Stimulated activated naive CD4-positive, alpha-beta T cell (primary cell): ENCODE measurements around the gene TMEM50B.
"Not testable (repeated sequence)": the region's sequence is repeated elsewhere in the genome, so short reads cannot be mapped to it uniquely, and the experiment has no call there.

Experiments
- DNase-seq, 6 experiments: peaks; one replicate each; lab custom pipeline; 2025; lab: John Stamatoyannopoulos, UW

The TMEM50B gene

GRCh38 chr21:33428669-33429068, 51.1 kb downstream of the TMEM50B start:
- no peak for DNase-seq

DNA sequence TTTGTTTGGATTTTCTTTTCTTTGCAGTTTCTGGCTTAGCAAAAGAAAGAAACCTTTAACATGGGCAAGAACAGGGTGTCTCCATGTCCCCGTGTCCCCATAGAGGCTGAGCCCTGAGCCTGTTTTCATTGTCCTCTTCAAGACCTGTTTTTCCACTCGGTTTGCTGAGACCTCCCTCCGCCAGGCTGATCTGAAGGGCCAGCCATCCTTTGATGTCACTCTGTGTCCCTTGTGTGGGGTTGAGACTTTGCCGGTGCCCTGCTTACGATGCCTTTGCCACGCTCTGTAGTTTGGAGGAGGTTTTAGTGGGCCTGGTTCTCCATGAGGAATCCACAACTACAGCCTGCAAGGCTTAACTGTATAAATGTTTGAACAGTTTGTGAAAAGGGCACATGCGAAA, 52.7 kb downstream of the TMEM50B start:
- DNase-seq, result no peak

DNA sequence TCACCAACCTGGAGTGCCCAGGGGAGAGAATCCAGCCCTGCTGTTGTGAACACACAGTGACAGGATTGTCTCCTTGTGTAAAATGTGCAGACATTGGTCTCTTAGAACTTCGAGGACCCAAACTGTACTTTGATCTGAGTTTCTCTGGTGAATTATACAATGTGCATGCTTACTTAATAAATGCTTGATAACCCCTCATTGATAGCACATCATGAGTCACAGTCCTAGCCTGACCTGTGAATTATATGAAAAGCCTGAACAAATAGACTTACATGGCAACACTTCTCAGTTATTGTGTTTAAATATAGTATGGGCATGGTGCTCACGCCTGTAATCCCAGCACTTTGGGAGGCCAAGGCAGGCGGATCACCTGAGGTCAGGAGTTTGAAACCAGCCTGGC, 53.9 kb downstream of the TMEM50B start:
- no peak for DNase-seq

- DNase-seq, result no peak
These were observed 55.6 kb downstream of the TMEM50B start for GRCh38 chr21:33424214-33424613.

- DNase-seq, result no peak
These were observed 57.9 kb downstream of the TMEM50B start for GRCh38 chr21:33421713-33422393.

- DNase-seq, result no peak
These were observed 60.1 kb downstream of the TMEM50B start for GRCh38 chr21:33419538-33420123.

DNA sequence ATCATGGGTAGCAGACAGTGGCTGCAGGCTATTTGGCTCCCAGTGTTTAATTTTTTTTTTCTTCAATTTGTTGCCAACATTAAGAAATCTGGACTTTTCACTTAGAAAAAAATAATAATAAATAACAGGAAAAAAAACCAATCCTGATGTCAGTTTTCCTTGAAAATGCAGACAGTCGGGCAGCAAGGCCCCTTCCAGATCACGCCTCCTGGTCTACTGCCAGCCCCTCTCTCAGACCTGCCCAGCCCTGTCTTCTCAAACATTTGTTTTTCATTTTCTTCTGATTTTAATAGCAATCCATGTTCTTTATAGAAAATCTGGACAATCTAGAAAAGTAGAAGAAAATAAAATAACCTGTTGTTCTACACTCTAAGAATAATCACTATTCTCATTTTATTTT, 61.1 kb downstream of the TMEM50B start:
- no peak for DNase-seq

DNA sequence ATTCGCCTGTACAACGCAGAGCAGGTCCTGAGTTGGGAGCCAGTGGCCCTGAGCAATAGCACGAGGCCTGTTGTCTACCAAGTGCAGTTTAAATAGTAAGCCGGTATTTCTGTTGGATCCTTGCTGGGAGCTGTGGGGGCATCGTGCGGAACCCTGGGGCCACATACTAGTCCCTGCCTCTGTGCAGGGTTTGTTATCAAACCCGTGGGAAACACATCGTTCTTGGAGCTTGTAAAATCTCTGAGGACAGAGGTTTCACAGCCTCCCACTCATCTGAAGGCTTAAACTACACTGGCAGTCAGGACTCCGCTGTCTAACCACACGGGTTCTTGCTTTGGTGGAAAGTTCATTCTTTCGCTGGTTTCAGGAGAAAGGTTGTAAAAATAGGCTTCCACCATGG, 64.8 kb downstream of the TMEM50B start:
- no peak for DNase-seq

- no peak for DNase-seq
These were observed 65.7 kb downstream of the TMEM50B start for GRCh38 chr21:33414068-33414467.

DNA sequence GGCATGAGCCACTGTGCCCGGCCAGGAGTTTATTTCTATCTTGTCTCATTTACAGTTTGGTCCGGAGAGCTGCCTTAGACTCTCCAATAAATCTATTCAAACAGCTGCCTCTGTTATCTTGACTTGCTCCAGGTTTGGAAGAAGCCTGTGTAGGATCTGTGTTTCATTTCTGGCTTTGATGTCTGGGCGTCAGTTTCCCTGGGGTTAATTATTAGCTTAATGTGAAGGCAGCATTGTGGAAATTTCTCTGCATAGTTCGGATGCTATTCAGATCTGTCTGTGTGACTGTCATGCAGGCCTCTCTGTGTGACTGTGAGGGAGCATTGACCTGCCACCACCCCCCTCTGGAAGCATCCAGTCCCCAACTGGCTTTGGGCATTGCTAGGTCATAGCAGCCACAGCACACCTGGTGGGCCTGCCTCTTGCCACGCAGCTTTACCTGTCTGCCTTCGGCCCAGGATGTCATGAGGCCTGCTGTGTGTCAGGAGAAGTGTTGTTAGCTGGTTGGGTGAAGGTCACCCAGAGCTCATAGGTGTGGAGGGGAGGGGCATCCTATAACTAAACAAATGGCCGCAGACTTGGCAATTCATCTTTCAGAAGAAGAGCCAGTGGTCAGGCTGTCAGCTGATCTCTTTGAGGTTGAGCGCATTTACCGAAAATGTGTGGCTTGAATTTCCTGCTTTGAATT, 66.8 kb downstream of the TMEM50B start:
- DNase-seq, result no peak

- not testable (repeated sequence) for DNase-seq
These were observed 67.3 kb downstream of the TMEM50B start for GRCh38 chr21:33412439-33412831.

DNA sequence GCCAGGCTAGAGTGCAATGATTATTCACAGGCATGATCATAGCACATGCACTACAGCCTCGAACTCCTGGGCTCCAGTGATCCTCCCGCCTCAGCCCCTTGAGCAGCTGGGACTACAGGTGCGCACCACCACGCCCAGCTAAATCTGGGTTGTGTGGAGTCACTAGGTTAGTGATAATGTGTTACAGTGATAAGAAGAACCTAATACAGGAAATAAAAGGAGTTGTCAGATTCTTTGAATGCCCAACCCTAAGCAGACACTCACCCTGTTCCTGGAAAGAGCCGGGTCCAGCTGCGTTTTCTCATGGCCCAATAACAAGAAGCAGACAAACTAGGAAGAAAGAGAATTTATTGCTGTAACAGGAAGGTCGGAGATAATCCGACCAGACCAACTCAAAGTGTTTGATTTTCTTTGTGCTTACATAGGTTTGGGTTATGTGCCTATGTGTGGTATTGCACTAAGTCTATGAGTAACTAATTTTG, 67.8 kb downstream of the TMEM50B start:
- DNase-seq, result no peak

GRCh38 chr21:33406493-33406892, 73.3 kb downstream of the TMEM50B start:
- no peak for DNase-seq

GRCh38 chr21:33403786-33404585, 75.8 kb downstream of the TMEM50B start:
- peak in 5 of 6 experiments; percentile 6 to 62 (median 26) for DNase-seq

DNA sequence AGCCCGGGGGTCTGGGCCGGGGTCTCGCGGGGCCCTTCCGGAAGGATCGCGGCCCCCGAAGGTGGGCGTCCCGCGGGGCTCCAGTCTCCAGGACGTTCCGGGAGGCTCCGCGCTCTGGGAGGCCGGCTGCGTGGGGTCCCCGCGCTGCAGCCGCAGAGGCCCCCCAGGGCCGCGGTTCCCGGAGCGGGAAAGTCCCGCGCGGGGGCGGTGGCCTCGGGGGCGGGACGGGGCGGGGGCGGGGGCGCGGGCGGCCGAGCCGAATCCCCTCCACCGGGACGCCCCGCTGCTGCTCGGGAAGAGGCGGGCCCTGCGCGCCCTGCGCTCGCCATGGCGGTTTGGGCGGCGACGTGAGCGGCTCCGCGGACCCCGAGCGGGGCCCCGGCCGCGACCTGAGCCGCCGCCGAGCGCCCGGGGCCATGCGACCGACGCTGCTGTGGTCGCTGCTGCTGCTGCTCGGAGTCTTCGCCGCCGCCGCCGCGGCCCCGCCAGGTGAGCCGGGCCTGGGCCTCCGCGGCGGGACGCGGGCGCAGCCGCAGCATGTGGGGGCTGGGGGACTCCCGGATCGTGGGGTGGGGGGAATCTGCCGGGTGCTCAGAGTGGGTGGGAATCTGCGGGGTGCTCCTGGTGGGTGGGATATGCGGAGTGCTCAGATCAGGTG, 76.5 kb downstream of the TMEM50B start, which contains the start of gene IFNGR2:
TSS of gene IFNGR2 (plus strand) at position 286 of the 658 bp plus-strand sequence. CDS start at position 417, 131 bp downstream.
- DNase-seq, result peak in 5 of 6 experiments; percentile 41 to 63 (median 46)

GRCh38 chr21:33402001-33402979, 77.5 kb downstream of the TMEM50B start:
- DNase-seq, result peak in 4 of 6 experiments; percentile 30 to 41 (median 32)

DNA sequence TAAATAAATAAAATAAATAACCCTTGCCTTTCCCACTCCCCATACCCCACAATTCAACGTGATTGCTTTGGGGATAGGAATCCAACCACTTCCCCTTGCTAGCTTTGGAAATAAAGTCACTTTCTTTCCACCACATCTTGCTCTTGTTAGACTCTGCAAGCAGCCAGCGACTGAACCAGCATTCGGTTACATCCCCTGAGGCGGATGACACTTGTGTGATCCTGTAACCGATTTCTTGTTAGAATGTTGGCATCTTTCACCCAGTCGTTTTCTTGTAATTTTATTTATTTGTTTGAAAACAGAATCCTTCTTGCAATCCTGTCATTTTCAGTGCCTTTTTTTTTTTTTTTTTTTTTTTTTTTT, 78.2 kb downstream of the TMEM50B start:
- no peak for DNase-seq
